HL-60 (cell line): Measurements from ENCODE around the gene KCNJ12.
"Not testable (repeated sequence)": the region's sequence is repeated elsewhere in the genome, so short reads cannot be mapped to it uniquely, and the experiment has no call there.

Experiments used
- DNase-seq, 2 experiments: peaks; one replicate each; pipeline ENCODE4 v3.0.0-alpha.2; 2010 to 2020; ENCODE audit warnings: low read depth in 1 of 2, low spot score in 1 of 2
- H3K27ac ChIP-seq: fragments of 250-450 bp; sonication (Bioruptor Pico); replicated peaks from 2 replicates; pipeline ENCODE4 v1.5.1; 2020; ENCODE audit warnings: mild to moderate bottlenecking, moderate library complexity
- H3K27me3 ChIP-seq: fragments of 250-450 bp; sonication (Bioruptor Pico); 2 replicates; pipeline ENCODE4 v1.5.1; 2021; ENCODE audit warnings: mild to moderate bottlenecking, moderate library complexity; ENCODE audit not compliant: insufficient read depth, poor library complexity, severe bottlenecking
- H3K4me3 ChIP-seq: replicated peaks from 2 replicates; pipeline ENCODE4 v1.5.1; 2011; ENCODE audit warnings: mild to moderate bottlenecking, control low read depth, low read length; ENCODE audit not compliant: insufficient read depth
- CTCF ChIP-seq: IDR thresholded peaks from one replicate; pipeline ENCODE4 v1.5.1; 2011; ENCODE audit warnings: low read length, control low read depth, inconsistent platforms; ENCODE audit not compliant: insufficient read depth
- GABPA ChIP-seq: IDR thresholded peaks from 2 replicates; pipeline ENCODE4 v1.6.1; 2012; ENCODE audit warnings: low read depth
- POLR2AphosphoS5 ChIP-seq: IDR thresholded peaks from 2 replicates; pipeline ENCODE4 v1.6.1; 2012; ENCODE audit warnings: low read depth
- REST ChIP-seq: IDR thresholded peaks from 2 replicates; pipeline ENCODE4 v1.6.1; 2012; ENCODE audit warnings: low read depth; ENCODE audit not compliant: insufficient replicate concordance
- SPI1 ChIP-seq: IDR thresholded peaks from 2 replicates; pipeline ENCODE4 v1.6.1; 2012; ENCODE audit warnings: low read depth, mild to moderate bottlenecking, borderline replicate concordance

Gene KCNJ12

GRCh38 chr17:21399474-21400186 lies 23.5 kb downstream of the KCNJ12 start:
- H3K27ac ChIP-seq = no peak overlapping the region
- DNase-seq = no peak
- no peaks in the 10 kb centered on the region for H3K27me3 ChIP-seq
- TF ChIP-seq POLR2AphosphoS5 (no peak), GABPA (no peak), CTCF (no peak), SPI1 (no peak), REST (no peak)
- H3K4me3 ChIP-seq = no peak overlapping the region

GRCh38 chr17:21400187-21400569 lies 24.0 kb downstream of the KCNJ12 start:
- H3K27ac ChIP-seq, DNase-seq, H3K27me3 ChIP-seq, H3K4me3 ChIP-seq: not testable (repeated sequence)

GRCh38 chr17:21400816-21401593 lies 24.8 kb downstream of the KCNJ12 start:
- no peak overlapping the region for H3K27ac ChIP-seq
- TF ChIP-seq CTCF (no peak), SPI1 (no peak), REST (no peak), GABPA (no peak)
- H3K4me3 ChIP-seq = no peak overlapping the region
- no peak for DNase-seq
- H3K27me3 ChIP-seq = no peaks in the 10 kb centered on the region

- H3K27me3 ChIP-seq, DNase-seq: not testable (repeated sequence)
Measured at GRCh38 chr17:21402166-21402571, 26.0 kb downstream of the KCNJ12 start.

GRCh38 chr17:21402926-21403325 lies 26.8 kb downstream of the KCNJ12 start:
- not testable (repeated sequence) for H3K4me3 ChIP-seq, DNase-seq, H3K27me3 ChIP-seq, H3K27ac ChIP-seq

More at GRCh38 chr17:21402166-21402571, 26.0 kb downstream of the KCNJ12 start:
- not testable (repeated sequence) for H3K27ac ChIP-seq, H3K4me3 ChIP-seq

- not testable (repeated sequence) for H3K27me3 ChIP-seq, H3K4me3 ChIP-seq, DNase-seq, H3K27ac ChIP-seq
Measured at GRCh38 chr17:21404106-21404505, 27.9 kb downstream of the KCNJ12 start.

- not testable (repeated sequence) for DNase-seq, H3K4me3 ChIP-seq, H3K27ac ChIP-seq, H3K27me3 ChIP-seq
Measured at GRCh38 chr17:21404539-21404938, 28.4 kb downstream of the KCNJ12 start.
